Loucy (cell line): ENCODE data around the gene PNPLA2.

Source experiments
- CTCF ChIP-seq: fragments of 200-600 bp; sonication (generic); conservative IDR thresholded peaks from 2 replicates; pipeline ENCODE4 v1.5.1; 2014; ENCODE audit warnings: mild to moderate bottlenecking, antibody characterized with exemption, low read length
- EZH2phosphoT487 ChIP-seq: fragments of 200-600 bp; IDR thresholded peaks from 2 replicates; pipeline ENCODE4 v1.6.1; 2018; ENCODE audit warnings: antibody characterized with exemption, mild to moderate bottlenecking, moderate library complexity, borderline replicate concordance

DNA sequence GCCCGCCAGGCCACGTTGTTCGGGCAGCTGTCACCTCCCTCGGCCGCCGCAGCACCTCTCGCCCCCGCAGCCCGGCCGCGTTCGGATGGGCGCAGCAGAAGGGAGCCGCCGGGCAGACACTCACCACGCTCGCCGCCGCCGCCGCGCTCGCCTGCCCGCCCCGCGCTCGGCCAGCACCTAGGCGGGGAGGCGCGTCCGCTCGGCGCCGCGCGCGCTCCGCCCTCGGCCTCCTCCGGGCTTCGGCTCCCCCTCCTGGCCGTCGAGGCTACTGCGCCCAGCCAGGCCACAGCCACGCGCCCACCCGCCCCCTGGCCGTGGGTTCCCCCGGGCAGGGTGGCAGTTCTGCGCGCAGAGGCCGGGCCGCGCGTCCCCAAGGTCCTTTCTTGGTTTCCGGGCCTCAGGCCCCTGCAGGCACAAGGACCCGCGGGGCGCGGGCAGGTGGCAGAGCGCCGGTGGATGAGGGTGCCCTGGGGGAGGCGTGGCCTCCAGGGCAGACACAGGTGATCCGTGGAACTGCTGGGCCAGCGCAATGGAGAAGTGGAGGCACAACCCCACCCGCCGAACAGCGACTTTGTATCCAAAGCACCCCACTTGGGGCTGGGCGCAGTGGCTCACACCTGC, 20.5 kb upstream of the PNPLA2 start, which contains the start of gene SLC25A22:
- TF ChIP-seq CTCF (peak; percentile 61), EZH2phosphoT487 (no peak)
